H1 (cell line): ENCODE measurements around the gene TCF7L1. TPM values are rescaled to one million over a fixed set of nuclear protein-coding genes. Genes with fewer than 3 reads are reported as not detected.
A peak's percentile ranks its signal among the peaks of the same experiment; 100 is the strongest.

Experiments
- CTCF ChIA-PET: fragments of 300-600 bp; sonication (Branson Sonifier 250); formaldehyde crosslinking; loops from one replicate; lab custom pipeline; 2021; ENCODE audit not compliant: partially characterized antibody; lab: Charles Lee
- POLR2A ChIA-PET: fragments of 300-600 bp; sonication (Branson Sonifier 250); formaldehyde crosslinking; loops from one replicate; lab custom pipeline; 2021; ENCODE audit warnings: inconsistent platforms; ENCODE audit not compliant: partially characterized antibody; lab: Charles Lee
- DNase-seq, 2 experiments: peaks; one replicate each; pipeline versions ENCODE4 v3.0.0 to v3.0.0-alpha.2; 2010 to 2022; ENCODE audit warnings: low spot score in 2 of 2, low read depth in 1 of 2, mixed read lengths in 1 of 2
- FAIRE-seq: peaks from 2 replicates; lab custom pipeline; 2011; peaks lifted over from hg19 to GRCh38; lab: Jason Lieb, UNC
- H2AFZ ChIP-seq: 2 replicates; pipeline ENCODE4 v1.8.1; 2012; ENCODE audit warnings: low read length, inconsistent platforms
- H2AK5ac ChIP-seq: 2 replicates; pipeline ENCODE4 v1.6.1; 2013; ENCODE audit warnings: low read depth, low read length
- H2BK120ac ChIP-seq: replicated peaks from 2 replicates; pipeline ENCODE3; 2013; ENCODE audit warnings: low read depth, low read length, inconsistent platforms
- H2BK12ac ChIP-seq: 2 replicates; pipeline ENCODE4 v1.6.1; 2013; ENCODE audit warnings: low read depth, low read length
- H2BK15ac ChIP-seq: 2 replicates; pipeline ENCODE4 v1.6.1; 2013; ENCODE audit warnings: low read length
- H2BK20ac ChIP-seq: 2 replicates; pipeline ENCODE4 v1.6.1; 2013; ENCODE audit warnings: low read length
- H2BK5ac ChIP-seq: 2 replicates; pipeline ENCODE4 v1.6.1; 2013; ENCODE audit warnings: low read depth, low read length
- H3K14ac ChIP-seq: 2 replicates; pipeline ENCODE4 v1.6.1; 2013; ENCODE audit warnings: inconsistent platforms; ENCODE audit not compliant: insufficient read length
- H3K18ac ChIP-seq: 2 replicates; pipeline ENCODE4 v1.6.1; 2013; ENCODE audit warnings: low read length; ENCODE audit errors: extremely low read depth
- H3K23ac ChIP-seq: 2 replicates; pipeline ENCODE4 v1.6.1; 2013; ENCODE audit warnings: inconsistent platforms; ENCODE audit not compliant: insufficient read length
- H3K23me2 ChIP-seq: 2 replicates; pipeline ENCODE4 v1.6.1; 2013; ENCODE audit warnings: low read depth, low read length
- H3K27ac ChIP-seq: 2 replicates; pipeline ENCODE4 v1.6.1; 2011; ENCODE audit warnings: low read depth, low read length, inconsistent platforms
- H3K27me3 ChIP-seq, 4 experiments: replicated peaks in 1 of 4; 1 replicate in 1 of 4; 2 replicates in 3 of 4; pipeline versions ENCODE4 v1.6.1 to v1.8.1; 2011 to 2013; ENCODE audit warnings: low read length in 3 of 4, mild to moderate bottlenecking in 3 of 4, inconsistent platforms in 2 of 4, mixed read lengths in 2 of 4, moderate library complexity in 1 of 4; ENCODE audit not compliant: control insufficient read depth in 3 of 4, insufficient read depth in 3 of 4; ENCODE audit errors: extremely low read depth in 1 of 4
- H3K36me3 ChIP-seq, 4 experiments: 2 replicates each; pipeline versions ENCODE4 v1.6.1 to v1.8.1; 2011 to 2013; ENCODE audit warnings: mild to moderate bottlenecking in 4 of 4, low read length in 3 of 4, moderate library complexity in 2 of 4, control low read depth in 1 of 4, inconsistent platforms in 1 of 4; ENCODE audit not compliant: insufficient read depth in 4 of 4, control insufficient read depth in 2 of 4
- H3K4ac ChIP-seq: replicated peaks from 2 replicates; pipeline ENCODE3; 2013; ENCODE audit warnings: low read length, low read depth, mixed read lengths, inconsistent platforms; ENCODE audit not compliant: insufficient read length
- H3K4me1 ChIP-seq, 4 experiments: replicated peaks in 1 of 4; 1 replicate in 1 of 4; 2 replicates in 3 of 4; pipeline versions ENCODE4 v1.6.1 to v1.8.1; 2011 to 2013; ENCODE audit warnings: low read length in 3 of 4, inconsistent platforms in 2 of 4, mixed read lengths in 1 of 4; ENCODE audit not compliant: insufficient read depth in 4 of 4, control insufficient read depth in 3 of 4
- H3K4me2 ChIP-seq, 2 experiments: 2 replicates each; pipeline versions ENCODE4 v1.6.1 to v1.8.1; 2011 to 2013; ENCODE audit warnings: low read depth in 2 of 2, low read length in 2 of 2, control low read depth in 1 of 2, inconsistent platforms in 1 of 2, mild to moderate bottlenecking in 1 of 2; ENCODE audit not compliant: insufficient read depth in 1 of 2
- H3K4me3 ChIP-seq, 4 experiments: fragments of 200-600, 300-600 bp in 1 of 4; sonication (generic), shearing (Covaris generic), sonication (Bioruptor Twin) in 1 of 4; 2 replicates each; pipeline versions ENCODE4 v1.5.1 to v1.8.1; 2011 to 2016; ENCODE audit warnings: low read length in 4 of 4, low read depth in 3 of 4, control low read depth in 2 of 4, inconsistent platforms in 2 of 4, mild to moderate bottlenecking in 2 of 4, mixed read lengths in 1 of 4, moderate library complexity in 1 of 4; ENCODE audit not compliant: insufficient read depth in 2 of 4; ENCODE audit errors: extremely low read depth in 1 of 4
- H3K56ac ChIP-seq: replicated peaks from 2 replicates; pipeline ENCODE3; 2013; ENCODE audit warnings: low read depth, mild to moderate bottlenecking, mixed read lengths, low read length, inconsistent platforms; ENCODE audit not compliant: insufficient read length
- H3K79me1 ChIP-seq: 2 replicates; pipeline ENCODE4 v1.6.1; 2013; ENCODE audit warnings: low read depth, low read length, control low read depth
- H3K79me2 ChIP-seq, 2 experiments: 2 replicates each; pipeline versions ENCODE4 v1.6.1 to v1.8.1; 2012 to 2013; ENCODE audit warnings: low read length in 2 of 2, mild to moderate bottlenecking in 2 of 2, inconsistent platforms in 1 of 2; ENCODE audit not compliant: insufficient read depth in 2 of 2, control insufficient read depth in 1 of 2
- H3K9ac ChIP-seq, 4 experiments: replicated peaks in 1 of 4; 1 replicate in 1 of 4; 2 replicates in 3 of 4; pipeline versions ENCODE4 v1.6.1 to v1.8.1; 2011 to 2013; ENCODE audit warnings: low read depth in 3 of 4, low read length in 3 of 4, control low read depth in 2 of 4, mild to moderate bottlenecking in 2 of 4, moderate library complexity in 2 of 4, inconsistent platforms in 1 of 4; ENCODE audit errors: extremely low read depth in 1 of 4
- H3K9me3 ChIP-seq, 2 experiments: 2 replicates each; pipeline versions ENCODE4 v1.6.1 to v1.8.1; 2012 to 2013; ENCODE audit warnings: mild to moderate bottlenecking in 2 of 2, moderate library complexity in 2 of 2, control low read depth in 1 of 2, inconsistent platforms in 1 of 2, low read depth in 1 of 2, low read length in 1 of 2, mixed read lengths in 1 of 2; ENCODE audit not compliant: insufficient read depth in 2 of 2
- H4K20me1 ChIP-seq, 2 experiments: replicated peaks in 1 of 2; 2 replicates each; pipeline versions ENCODE3 to v1.8.1; 2011 to 2013; ENCODE audit warnings: inconsistent platforms in 2 of 2, low read length in 2 of 2, mild to moderate bottlenecking in 1 of 2; ENCODE audit not compliant: insufficient read depth in 2 of 2, control insufficient read depth in 1 of 2
- H4K5ac ChIP-seq: 2 replicates; pipeline ENCODE4 v1.6.1; 2013; ENCODE audit warnings: low read length, low read depth, mixed read lengths, inconsistent platforms; ENCODE audit not compliant: insufficient read length
- H4K8ac ChIP-seq: 2 replicates; pipeline ENCODE4 v1.8.0; 2013; ENCODE audit warnings: mild to moderate bottlenecking, moderate library complexity, low read length, inconsistent platforms; ENCODE audit not compliant: insufficient read depth; ENCODE audit errors: extremely low read depth
- H4K91ac ChIP-seq: replicated peaks from 2 replicates; pipeline ENCODE3; 2013; ENCODE audit warnings: low read length, mixed read lengths, inconsistent platforms; ENCODE audit not compliant: insufficient read length
- CBX5 ChIP-seq: fragments of 300-800, 300-1000 bp; sonication (generic); IDR thresholded peaks from 2 replicates; pipeline ENCODE4 v1.7.1; 2016; ENCODE audit warnings: antibody characterized with exemption, low read length, low read depth
- CEBPB ChIP-seq: IDR thresholded peaks from 2 replicates; pipeline ENCODE4 v1.6.1; 2012; ENCODE audit warnings: low read depth, low read length
- CHD1 ChIP-seq: IDR thresholded peaks from 2 replicates; pipeline ENCODE4 v1.6.1; 2012; ENCODE audit warnings: low read depth, low read length, improper control_type of control experiment
- EP300 ChIP-seq, 2 experiments: IDR thresholded peaks; 1 replicate in 1 of 2; 2 replicates in 1 of 2; pipeline ENCODE4 v1.6.1; 2011 to 2012; ENCODE audit warnings: low read depth in 2 of 2, low read length in 2 of 2, mild to moderate bottlenecking in 2 of 2, borderline replicate concordance in 1 of 2, inconsistent platforms in 1 of 2, moderate library complexity in 1 of 2
- EZH2 ChIP-seq: fragments of 200-600 bp; sonication (generic); IDR thresholded peaks from 2 replicates; pipeline ENCODE4 v1.7.1; 2012; ENCODE audit warnings: low read depth, mild to moderate bottlenecking, moderate library complexity, low read length, inconsistent platforms; ENCODE audit not compliant: severe bottlenecking
- GTF2F1 ChIP-seq: IDR thresholded peaks from 2 replicates; pipeline ENCODE4 v1.6.1; 2012; ENCODE audit warnings: low read depth, low read length, improper control_type of control experiment, borderline replicate concordance
- KDM4A ChIP-seq: IDR thresholded peaks from one replicate; pipeline ENCODE4 v1.7.1; 2012; ENCODE audit warnings: low read depth, mild to moderate bottlenecking, moderate library complexity, low read length, inconsistent platforms; ENCODE audit not compliant: severe bottlenecking
- KDM5A ChIP-seq: fragments of 200-600 bp; IDR thresholded peaks from 2 replicates; pipeline ENCODE4 v1.7.1; 2012; ENCODE audit warnings: mild to moderate bottlenecking, low read length, inconsistent platforms, mixed read lengths
- NANOG ChIP-seq: IDR thresholded peaks from 2 replicates; pipeline ENCODE4 v1.6.1; 2011; ENCODE audit warnings: low read length, low read depth, mild to moderate bottlenecking, inconsistent platforms; ENCODE audit not compliant: insufficient read depth, poor library complexity, severe bottlenecking
- SAP30 ChIP-seq: fragments of 300-600 bp; sonication (generic); IDR thresholded peaks from 2 replicates; pipeline ENCODE4 v1.7.1; 2012; ENCODE audit warnings: low read length, moderate library complexity, mild to moderate bottlenecking, inconsistent platforms; ENCODE audit not compliant: insufficient read depth, insufficient replicate concordance
- TBP ChIP-seq: IDR thresholded peaks from 2 replicates; pipeline ENCODE4 v1.6.1; 2011; ENCODE audit warnings: low read depth, low read length, improper control_type of control experiment
- TCF12 ChIP-seq: IDR thresholded peaks from 2 replicates; pipeline ENCODE4 v1.6.1; 2011; ENCODE audit warnings: low read depth, mild to moderate bottlenecking, low read length
- WGBS, 2 experiments: shearing (Covaris generic) in 1 of 2; methylation state at CpG; one replicate each; pipeline versions ENCODE4 v1.1.6 to v1.1.7; 2013 to 2015; ENCODE audit warnings: low lambda C conversion rate in 2 of 2, mixed read lengths in 2 of 2, inconsistent platforms in 1 of 2, low coverage in 1 of 2, missing lambda C conversion rate in 1 of 2; ENCODE audit not compliant: insufficient replicate concordance in 2 of 2, insufficient coverage in 1 of 2, insufficient read length in 1 of 2; ENCODE audit errors: extremely low coverage in 1 of 2, missing lambda C conversion rate in 1 of 2; 5-methylcytosine and 5-hydroxymethylcytosine counted together
- polyA plus RNA-seq, 7 experiments: library from polyadenylated mRNA; depleted of rRNA in 3 of 7; stranded (reverse) in 5 of 7; unstranded in 2 of 7; fragments of >200 nt in 5 of 7; fragments of 200-250 nt in 2 of 7; gene quantifications; 1 replicate in 5 of 7; 2 replicates in 1 of 7; 4 replicates in 1 of 7; pipeline versions ENCODE4 v1.2.1 to v1.2.3, GENCODE V29; 2011 to 2013; ENCODE audit warnings: missing spikeins in 2 of 7, mixed read lengths in 2 of 7
- total RNA-seq: library from RNA; stranded (reverse); fragmentation: NEBNext Ultra II Directional; extraction: Animal tissue kit (Norgen Biotek cat#: 25700); gene quantifications from 2 replicates; pipeline ENCODE4 v1.2.1, GENCODE V29; 2021

The TCF7L1 gene
- total and polyA plus RNA-seq, 2 of the 8 experiments (the other 6 are each of a cell fraction or from before 2014, with no cell fraction given) = 27.5 to 108 TPM

DNA sequence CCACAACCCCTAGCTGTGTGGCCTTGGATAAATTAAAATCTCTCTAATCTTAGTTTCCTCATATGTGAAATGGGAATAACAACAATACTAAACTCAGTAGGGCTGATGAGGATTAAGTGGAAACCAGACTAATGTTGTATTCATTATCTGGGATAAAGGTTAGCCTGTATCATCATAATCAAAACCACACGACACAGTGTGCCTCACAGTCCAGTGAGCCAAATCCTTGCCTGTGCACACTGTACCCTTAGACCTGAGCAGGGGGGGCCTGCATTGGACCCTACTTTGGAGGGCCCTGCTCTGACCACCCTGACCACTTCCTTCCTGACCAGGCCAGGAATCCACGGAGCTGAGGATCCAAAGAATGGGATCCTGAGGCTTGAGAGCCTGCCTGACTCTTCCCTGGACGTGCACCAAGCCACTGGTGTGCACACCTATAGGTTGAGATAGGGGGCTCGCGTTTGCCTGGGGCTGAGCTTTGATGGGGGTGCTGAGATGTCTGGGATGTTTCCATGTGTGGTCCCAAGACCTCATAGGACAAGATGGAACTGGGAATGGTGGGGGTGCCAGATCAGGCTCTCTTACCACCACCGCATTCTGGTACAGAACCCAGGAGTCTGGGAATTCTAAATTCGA is 124.9 kb downstream of the TCF7L1 start:
- Histone ChIP-seq H2BK20ac (0 out of 2 replicates have a peak overlapping the region, but pooled peaks have one; percentile 49), H3K9ac (no peak overlapping the region), H4K91ac (peak overlapping the region; percentile 56), H2BK5ac (peak overlapping the region; percentile 35; the same call in 1 of the 2 replicates), H4K5ac (peak overlapping the region; percentile 48), H3K18ac (peak overlapping the region; percentile 68), H3K9me3 (no peaks in the 10 kb centered on the region), H4K8ac (no peak overlapping the region), H2BK12ac (peak overlapping the region; percentile 33), H3K79me1 (peaks cover 4% of the 10 kb centered on the region; the same call in 1 of the 2 replicates), H3K27ac (peak overlapping the region; percentile 30), H2AK5ac (peak overlapping the region; percentile 32), H3K4me1 (peaks cover 43 to 60% (median 49%) of the 10 kb centered on the region in 4 experiments), H4K20me1 (peaks cover 4 to 5% of the 10 kb centered on the region in 2 experiments), H2BK15ac (peak overlapping the region; percentile 93), H3K79me2 (peaks cover 0 to 64% of the 10 kb centered on the region in 2 experiments; a peak in 3 of 4 replicates), H3K27me3 (no peaks in the 10 kb centered on the region), H3K4me3 (no peak overlapping the region), H3K14ac (no peak overlapping the region), H3K23me2 (peaks cover 6% of the 10 kb centered on the region; the same call in 1 of the 2 replicates), H3K23ac (no peak overlapping the region), H3K4ac (peak overlapping the region; percentile 50), H2AFZ (no peak overlapping the region), H2BK120ac (peak overlapping the region; percentile 9), H3K56ac (no peak overlapping the region), H3K4me2 (peak overlapping the region; percentile 57 to 74; a peak in 2 of 4 replicates), H3K36me3 (peaks cover 0 to 6% (median 1%) of the 10 kb centered on the region in 4 experiments; a peak in 2 of 8 replicates)
- DNase-seq = no peak
- CTCF ChIA-PET = interaction anchor here (1.0 to 21.9 kb wide), 9 partner anchors 11 to 125 kb away, joined by 3 to 283 read pairs (median 4); partner anchors contain the start of gene TCF7L1
- no peak for FAIRE-seq
- 86% methylated on average over 7 of the region's 7 CpGs; no CpG with 5 or more reads in 1 of the 2 experiments for WGBS, 2 experiments
- POLR2A ChIA-PET = interaction anchor here (1.5 to 6.7 kb wide), 3 partner anchors 12 to 125 kb away, joined by 6 to 60 read pairs (median 42); partner anchors contain the start of gene TCF7L1
- TF ChIP-seq CEBPB = no peak
- no peak for TF ChIP-seq SAP30
- no peak for TF ChIP-seq EP300 (IDR thresholded peaks at IDR 0.05; ENCODE audit: borderline replicate concordance in 1 of 2, low read depth in 2 of 2, low read length in 2 of 2)
- no peak for TF ChIP-seq CBX5
- TF ChIP-seq KDM4A = no peak
- TF ChIP-seq TCF12 = no peak
- TF ChIP-seq GTF2F1 = no peak
- no peak for TF ChIP-seq TBP
- TF ChIP-seq KDM5A = no peak
- no peak for TF ChIP-seq EZH2
- TF ChIP-seq NANOG = no peak
- no peak for TF ChIP-seq CHD1
